ENCODE results near the gene SYPL2. TPM values are rescaled to one million over a fixed set of nuclear protein-coding genes. Genes with fewer than 3 reads are reported as not detected.

The SYPL2 gene
- total and polyA plus RNA-seq, 2 of the 8 experiments (the other 6 are each of a cell fraction or from before 2014, with no cell fraction given) = 1.5 TPM

GRCh38 chr1:109482791-109483671 lies 16.7 kb downstream of the SYPL2 start (continued):
- no peak for TF ChIP-seq EZH2 (IDR thresholded peaks at IDR 0.05; ENCODE audit: low read depth, low read length, severe bottlenecking)
- TF ChIP-seq SP2 (IDR thresholded peaks at IDR 0.05; ENCODE audit: low read length) = no peak
- TF ChIP-seq NANOG (IDR thresholded peaks at IDR 0.05; ENCODE audit: insufficient read depth, low read depth, low read length, poor library complexity, severe bottlenecking) = no peak
- TF ChIP-seq ASH2L (IDR thresholded peaks at IDR 0.05; ENCODE audit: low read length) = no peak
- TF ChIP-seq YY1 (IDR thresholded peaks at IDR 0.05; ENCODE audit: low read depth, low read length) = no peak
- peak; percentile 61 for TF ChIP-seq KDM4A (IDR thresholded peaks at IDR 0.05; ENCODE audit: low read depth, low read length, severe bottlenecking)
- peak; percentile 15 to 58; a peak in 1 of 4 replicates for TF ChIP-seq HDAC2 (IDR thresholded peaks at IDR 0.05; ENCODE audit: borderline replicate concordance in 1 of 2, low read depth in 2 of 2, low read length in 2 of 2)
- no peak for TF ChIP-seq BCL11A (IDR thresholded peaks at IDR 0.05; ENCODE audit: low read depth in 2 of 2, low read length in 2 of 2)
- peak in 2 of 3 experiments; percentile 19 to 27; a peak in 2 of 4 replicates for TF ChIP-seq CTCF (IDR thresholded peaks at IDR 0.05; ENCODE audit: control extremely low read depth in 1 of 3, insufficient read depth in 1 of 3, low read depth in 1 of 3, low read length in 3 of 3)
- no peak for TF ChIP-seq MAFK (IDR thresholded peaks at IDR 0.05; ENCODE audit: low read depth, low read length)
- no peak for TF ChIP-seq EP300 (IDR thresholded peaks at IDR 0.05; ENCODE audit: borderline replicate concordance in 1 of 2, low read depth in 2 of 2, low read length in 2 of 2)
- TF ChIP-seq BRCA1 (IDR thresholded peaks at IDR 0.05; ENCODE audit: low read depth, low read length) = no peak
- no peak for TF ChIP-seq RNF2 (IDR thresholded peaks at IDR 0.05; ENCODE audit: borderline replicate concordance, low read depth, low read length, missing control alignments, poor library complexity, severe bottlenecking)
- no peak for TF ChIP-seq SIRT6 (IDR thresholded peaks at IDR 0.05; ENCODE audit: low read length)
- TF ChIP-seq GABPA (IDR thresholded peaks at IDR 0.05; ENCODE audit: borderline replicate concordance, insufficient read depth, low read length) = no peak
- TF ChIP-seq RAD21 (IDR thresholded peaks at IDR 0.05 in 1 of 2, conservative IDR thresholded peaks at IDR 0.05 in 1 of 2; ENCODE audit: low read depth in 2 of 2, low read length in 2 of 2) = peak in 1 of 2 experiments; percentile 22; a peak in 1 of 4 replicates
